HEK293 (cell line): ENCODE results near the gene MXRA5.

Experiments used
- PATZ1 ChIP-seq: fragments of 450-650 bp; formaldehyde crosslinking; IDR thresholded peaks from 2 replicates; pipeline ENCODE4 v1.5.1; 2016; ENCODE audit warnings: missing biosample characterization, missing genetic modification characterization
- PRDM1 ChIP-seq: fragments of 450-650 bp; formaldehyde crosslinking; IDR thresholded peaks from 2 replicates; pipeline ENCODE4; 2016; ENCODE audit warnings: missing biosample characterization, missing genetic modification characterization
- ZBTB7A ChIP-seq: fragments of 450-650 bp; formaldehyde crosslinking; IDR thresholded peaks from 2 replicates; pipeline ENCODE4 v1.5.1; 2016; ENCODE audit warnings: low read depth, missing biosample characterization, missing genetic modification characterization
- ZNF18 ChIP-seq: fragments of 450-650 bp; formaldehyde crosslinking; IDR thresholded peaks from 2 replicates; pipeline ENCODE4 v1.5.1; 2016; ENCODE audit warnings: missing biosample characterization, missing genetic modification characterization
- ZNF558 ChIP-seq: fragments of 450-650 bp; formaldehyde crosslinking; IDR thresholded peaks from 2 replicates; pipeline ENCODE4 v1.5.1; 2016; ENCODE audit warnings: missing biosample characterization, missing genetic modification characterization
- ZNF629 ChIP-seq: fragments of 450-650 bp; formaldehyde crosslinking; IDR thresholded peaks from 2 replicates; pipeline ENCODE4 v1.5.1; 2017; ENCODE audit warnings: missing biosample characterization, missing genetic modification characterization
- ZNF768 ChIP-seq: fragments of 450-650 bp; formaldehyde crosslinking; IDR thresholded peaks from 2 replicates; pipeline ENCODE4 v1.5.1; 2018; ENCODE audit warnings: missing biosample characterization, mild to moderate bottlenecking, missing genetic modification characterization
- ZSCAN16 ChIP-seq: fragments of 450-650 bp; formaldehyde crosslinking; IDR thresholded peaks from 2 replicates; pipeline ENCODE4 v1.5.1; 2016; ENCODE audit warnings: missing biosample characterization, missing genetic modification characterization
- TF ChIP-seq, protein P1 (sequence below): fragments of 450-650 bp; formaldehyde crosslinking; IDR thresholded peaks from 2 replicates; pipeline ENCODE4 v1.5.1; 2016; ENCODE audit warnings: missing biosample characterization, missing genetic modification characterization, low read depth
- TF ChIP-seq, protein P2 (sequence below): fragments of 450-650 bp; formaldehyde crosslinking; IDR thresholded peaks from 2 replicates; pipeline ENCODE4 v1.5.1; 2017; ENCODE audit warnings: missing biosample characterization, missing genetic modification characterization
- TF ChIP-seq, protein P3 (sequence below): fragments of 450-650 bp; formaldehyde crosslinking; IDR thresholded peaks from 2 replicates; pipeline ENCODE4 v1.5.1; 2016; ENCODE audit warnings: missing biosample characterization, missing genetic modification characterization

DNA sequence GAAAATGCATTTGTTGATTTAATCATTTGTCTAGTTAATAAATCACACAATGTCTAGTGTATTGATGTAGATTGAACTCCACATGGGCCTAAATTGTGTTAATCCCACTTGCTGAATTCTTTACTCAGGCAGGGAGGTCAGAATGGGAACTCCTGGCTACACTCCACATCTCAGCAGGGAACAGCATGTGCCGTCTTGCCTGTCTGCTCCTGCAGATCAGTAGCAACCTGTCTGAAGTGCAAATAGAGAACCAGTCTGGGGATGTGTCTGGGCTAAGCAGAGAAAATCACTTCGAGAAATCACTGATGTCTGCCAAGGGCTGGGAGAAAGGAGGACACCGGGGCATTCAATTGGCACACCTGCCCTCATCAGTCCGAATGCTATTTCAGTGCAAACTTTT is 16.5 kb upstream of the MXRA5 start:
- TF ChIP-seq, protein P1, sequence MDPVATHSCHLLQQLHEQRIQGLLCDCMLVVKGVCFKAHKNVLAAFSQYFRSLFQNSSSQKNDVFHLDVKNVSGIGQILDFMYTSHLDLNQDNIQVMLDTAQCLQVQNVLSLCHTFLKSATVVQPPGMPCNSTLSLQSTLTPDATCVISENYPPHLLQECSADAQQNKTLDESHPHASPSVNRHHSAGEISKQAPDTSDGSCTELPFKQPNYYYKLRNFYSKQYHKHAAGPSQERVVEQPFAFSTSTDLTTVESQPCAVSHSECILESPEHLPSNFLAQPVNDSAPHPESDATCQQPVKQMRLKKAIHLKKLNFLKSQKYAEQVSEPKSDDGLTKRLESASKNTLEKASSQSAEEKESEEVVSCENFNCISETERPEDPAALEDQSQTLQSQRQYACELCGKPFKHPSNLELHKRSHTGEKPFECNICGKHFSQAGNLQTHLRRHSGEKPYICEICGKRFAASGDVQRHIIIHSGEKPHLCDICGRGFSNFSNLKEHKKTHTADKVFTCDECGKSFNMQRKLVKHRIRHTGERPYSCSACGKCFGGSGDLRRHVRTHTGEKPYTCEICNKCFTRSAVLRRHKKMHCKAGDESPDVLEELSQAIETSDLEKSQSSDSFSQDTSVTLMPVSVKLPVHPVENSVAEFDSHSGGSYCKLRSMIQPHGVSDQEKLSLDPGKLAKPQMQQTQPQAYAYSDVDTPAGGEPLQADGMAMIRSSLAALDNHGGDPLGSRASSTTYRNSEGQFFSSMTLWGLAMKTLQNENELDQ (tag by site-specific recombination), result no peak
- no peak for TF ChIP-seq ZNF558 (tag by site-specific recombination)
- TF ChIP-seq PATZ1, result no peak
- TF ChIP-seq, protein P2, sequence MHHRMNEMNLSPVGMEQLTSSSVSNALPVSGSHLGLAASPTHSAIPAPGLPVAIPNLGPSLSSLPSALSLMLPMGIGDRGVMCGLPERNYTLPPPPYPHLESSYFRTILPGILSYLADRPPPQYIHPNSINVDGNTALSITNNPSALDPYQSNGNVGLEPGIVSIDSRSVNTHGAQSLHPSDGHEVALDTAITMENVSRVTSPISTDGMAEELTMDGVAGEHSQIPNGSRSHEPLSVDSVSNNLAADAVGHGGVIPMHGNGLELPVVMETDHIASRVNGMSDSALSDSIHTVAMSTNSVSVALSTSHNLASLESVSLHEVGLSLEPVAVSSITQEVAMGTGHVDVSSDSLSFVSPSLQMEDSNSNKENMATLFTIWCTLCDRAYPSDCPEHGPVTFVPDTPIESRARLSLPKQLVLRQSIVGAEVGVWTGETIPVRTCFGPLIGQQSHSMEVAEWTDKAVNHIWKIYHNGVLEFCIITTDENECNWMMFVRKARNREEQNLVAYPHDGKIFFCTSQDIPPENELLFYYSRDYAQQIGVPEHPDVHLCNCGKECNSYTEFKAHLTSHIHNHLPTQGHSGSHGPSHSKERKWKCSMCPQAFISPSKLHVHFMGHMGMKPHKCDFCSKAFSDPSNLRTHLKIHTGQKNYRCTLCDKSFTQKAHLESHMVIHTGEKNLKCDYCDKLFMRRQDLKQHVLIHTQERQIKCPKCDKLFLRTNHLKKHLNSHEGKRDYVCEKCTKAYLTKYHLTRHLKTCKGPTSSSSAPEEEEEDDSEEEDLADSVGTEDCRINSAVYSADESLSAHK, result no peak
- TF ChIP-seq PRDM1 (tag by site-specific recombination), result no peak
- TF ChIP-seq ZNF629, result no peak
- TF ChIP-seq, protein P3, sequence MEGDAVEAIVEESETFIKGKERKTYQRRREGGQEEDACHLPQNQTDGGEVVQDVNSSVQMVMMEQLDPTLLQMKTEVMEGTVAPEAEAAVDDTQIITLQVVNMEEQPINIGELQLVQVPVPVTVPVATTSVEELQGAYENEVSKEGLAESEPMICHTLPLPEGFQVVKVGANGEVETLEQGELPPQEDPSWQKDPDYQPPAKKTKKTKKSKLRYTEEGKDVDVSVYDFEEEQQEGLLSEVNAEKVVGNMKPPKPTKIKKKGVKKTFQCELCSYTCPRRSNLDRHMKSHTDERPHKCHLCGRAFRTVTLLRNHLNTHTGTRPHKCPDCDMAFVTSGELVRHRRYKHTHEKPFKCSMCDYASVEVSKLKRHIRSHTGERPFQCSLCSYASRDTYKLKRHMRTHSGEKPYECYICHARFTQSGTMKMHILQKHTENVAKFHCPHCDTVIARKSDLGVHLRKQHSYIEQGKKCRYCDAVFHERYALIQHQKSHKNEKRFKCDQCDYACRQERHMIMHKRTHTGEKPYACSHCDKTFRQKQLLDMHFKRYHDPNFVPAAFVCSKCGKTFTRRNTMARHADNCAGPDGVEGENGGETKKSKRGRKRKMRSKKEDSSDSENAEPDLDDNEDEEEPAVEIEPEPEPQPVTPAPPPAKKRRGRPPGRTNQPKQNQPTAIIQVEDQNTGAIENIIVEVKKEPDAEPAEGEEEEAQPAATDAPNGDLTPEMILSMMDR (tag by site-specific recombination), result no peak
- no peak for TF ChIP-seq ZNF768
- no peak for TF ChIP-seq ZSCAN16 (tag by site-specific recombination)
- no peak for TF ChIP-seq ZBTB7A (tag by site-specific recombination)
- TF ChIP-seq ZNF18 (tag by site-specific recombination), result no peak
